Activated CD8-positive, alpha-beta memory T cell treated with anti-CD3 and anti-CD28 coated beads for 36 hours (primary cell): ENCODE measurements around the gene MYO3B. TPM values are rescaled to one million over a fixed set of nuclear protein-coding genes. Genes with fewer than 3 reads are reported as not detected.

ENCODE experiments used
- CTCF ChIA-PET: fragments of 350-600 bp; sonication (Branson Sonifier 250); formaldehyde crosslinking; loops from one replicate; lab custom pipeline; 2021; ENCODE audit warnings: antibody characterized with exemption; lab: Charles Lee
- POLR2A ChIA-PET: fragments of 350-600 bp; sonication (Branson Sonifier 250); formaldehyde crosslinking; loops from one replicate; lab custom pipeline; 2021; ENCODE audit warnings: antibody characterized with exemption; lab: Charles Lee
- total RNA-seq, 2 experiments: library from RNA; stranded (reverse); gene quantifications; one replicate each; pipeline ENCODE4 v1.2.3, GENCODE V29; 2021

MYO3B gene
- total RNA-seq, 2 experiments from 2014 or later = 0.19 to 0.31 TPM

DNA sequence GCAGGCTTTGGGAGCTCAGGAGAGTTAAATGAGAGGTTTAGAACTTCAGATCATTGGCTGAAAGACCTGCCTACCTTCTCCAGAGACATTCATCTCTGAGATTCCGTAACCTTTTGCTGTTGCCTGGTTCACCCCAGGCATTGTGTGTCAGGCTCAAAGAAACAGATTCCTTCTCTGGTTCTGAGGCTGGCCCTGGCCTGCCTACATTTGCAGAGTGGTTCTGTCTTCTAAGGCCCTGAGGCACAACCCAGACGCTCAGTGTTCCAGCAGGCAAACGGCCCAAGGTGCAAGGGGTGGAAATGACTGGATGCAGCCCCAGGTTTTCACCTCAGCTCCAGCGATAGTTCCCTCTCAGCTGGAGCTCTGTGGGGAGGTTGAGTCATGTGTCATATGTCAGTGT lies 48.3 kb downstream of the MYO3B start:
- ChIA-PET CTCF (no interaction called here), POLR2A (no interaction called here)

DNA sequence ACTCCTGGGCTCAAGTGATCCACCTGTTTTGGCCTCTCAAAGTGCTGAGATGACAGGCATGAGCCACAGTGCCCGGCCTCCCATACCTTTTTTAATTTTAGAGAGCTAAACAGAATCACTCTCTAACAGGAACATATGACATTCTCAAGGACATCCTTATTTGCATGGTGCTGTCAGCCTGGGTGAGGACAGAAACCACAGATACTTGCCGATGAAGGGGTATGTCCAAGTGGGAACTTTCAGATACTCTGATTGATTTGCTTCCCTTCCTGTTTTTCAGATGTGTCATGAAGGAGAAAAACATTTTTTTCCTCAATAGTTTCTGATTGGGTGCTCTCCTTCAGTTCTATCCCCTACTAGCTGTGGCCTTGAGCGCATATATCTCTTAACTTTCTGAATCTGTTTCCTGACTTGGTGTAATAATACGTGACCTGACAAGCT lies 49.6 kb downstream of the MYO3B start:
- POLR2A ChIA-PET = no interaction called here
- CTCF ChIA-PET = no interaction called here

- ChIA-PET CTCF (no interaction called here), POLR2A (no interaction called here)
These were observed 50.0 kb downstream of the MYO3B start for GRCh38 chr2:170227951-170228350.

DNA sequence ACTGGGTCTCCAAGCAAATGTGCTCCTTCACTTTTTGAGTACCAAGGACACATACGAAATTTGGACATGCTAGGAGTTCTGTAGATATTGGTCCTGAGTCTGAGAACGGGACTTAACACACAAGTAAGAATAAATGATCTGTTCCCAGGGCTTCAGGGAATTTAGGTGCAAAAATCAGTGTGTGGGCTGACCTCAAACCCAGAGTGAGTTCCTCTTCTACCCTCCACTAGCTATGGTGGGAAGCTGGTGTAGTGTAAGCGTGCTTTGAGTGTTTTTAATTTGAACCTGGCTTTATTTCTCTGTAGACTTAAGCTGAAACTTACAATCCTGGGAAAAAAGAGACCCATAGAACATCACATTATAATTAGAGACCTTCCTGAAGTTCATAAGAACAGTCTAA lies 50.5 kb downstream of the MYO3B start:
- ChIA-PET POLR2A (no interaction called here), CTCF (interaction anchor here (0.7 kb wide), 1 partner anchor 634 kb away, joined by 5 read pairs; no protein-coding TSS in a partner anchor)

DNA sequence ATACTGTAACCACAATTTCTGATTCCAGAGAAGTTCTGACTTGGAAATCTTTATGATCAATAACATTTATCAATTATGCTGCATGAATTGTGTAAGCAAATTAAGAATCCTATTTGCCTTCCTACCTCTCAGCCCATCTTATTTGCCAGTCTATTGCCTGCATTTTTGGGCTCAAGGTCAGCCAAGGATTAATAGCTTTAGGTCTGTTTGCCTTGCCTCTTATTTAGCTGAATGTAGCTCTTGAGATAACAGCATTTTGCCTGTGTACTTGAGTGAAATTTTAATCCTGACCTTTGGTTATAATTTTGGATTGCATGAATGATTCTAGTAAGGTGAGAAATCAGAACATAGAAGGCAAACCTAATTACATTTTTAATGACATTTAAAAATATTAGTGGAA lies 51.2 kb downstream of the MYO3B start:
- POLR2A ChIA-PET = no interaction called here
- CTCF ChIA-PET = no interaction called here

DNA sequence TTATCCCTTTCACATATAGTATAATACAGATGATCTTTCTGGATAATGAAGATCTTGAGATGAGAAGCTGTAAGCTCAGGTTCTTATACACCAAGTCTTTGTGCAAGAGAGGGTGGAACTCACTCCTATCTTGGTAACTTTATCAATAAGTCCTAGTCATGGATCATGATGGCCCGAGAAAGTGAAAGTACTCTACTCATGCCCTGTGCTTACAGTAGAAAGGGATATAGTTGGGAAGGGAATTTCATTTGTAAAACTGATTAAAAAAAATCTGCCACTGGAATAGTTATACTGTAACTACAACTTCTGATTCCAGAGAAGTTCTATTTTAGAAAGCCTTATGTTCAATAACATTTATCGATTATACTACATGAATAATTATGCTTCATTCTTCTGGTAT lies 51.8 kb downstream of the MYO3B start:
- CTCF ChIA-PET = no interaction called here
- POLR2A ChIA-PET = no interaction called here

DNA sequence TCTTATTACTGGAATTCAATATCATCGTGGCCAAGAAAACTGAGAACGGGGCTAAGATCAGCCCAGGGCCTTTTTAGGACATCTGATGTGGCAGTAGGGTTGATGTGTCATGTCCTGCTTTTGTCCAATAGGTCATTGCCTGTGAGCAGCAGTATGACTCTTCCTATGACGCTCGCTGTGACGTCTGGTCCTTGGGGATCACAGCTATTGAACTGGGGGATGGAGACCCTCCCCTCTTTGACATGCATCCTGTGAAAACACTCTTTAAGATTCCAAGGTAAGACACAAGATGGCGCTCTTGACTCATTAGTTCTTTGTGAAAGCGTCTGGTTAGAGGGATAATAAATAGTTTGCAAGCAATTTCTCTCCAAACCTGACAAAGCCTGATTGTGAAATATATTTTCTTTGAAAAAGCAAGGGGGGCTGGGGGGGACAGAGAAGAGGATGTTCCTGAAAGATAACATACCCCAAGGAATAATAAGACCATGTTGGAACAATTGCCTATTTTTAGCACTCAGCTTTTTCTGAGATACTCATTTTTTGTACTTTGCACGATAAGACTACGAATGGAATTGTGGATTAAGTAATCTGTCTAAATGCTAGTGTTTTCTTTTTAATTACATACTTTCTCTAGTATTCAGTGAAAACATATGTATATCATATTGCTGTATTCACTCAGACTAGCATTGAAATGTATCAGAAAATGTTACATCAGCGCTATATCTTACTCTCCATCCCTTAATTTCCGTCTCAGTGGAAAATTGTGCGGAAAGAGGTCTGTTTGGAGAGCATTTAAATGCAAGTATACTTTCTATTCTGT lies 58.1 kb downstream of the MYO3B start:
- ChIA-PET CTCF (no interaction called here), POLR2A (no interaction called here)

DNA sequence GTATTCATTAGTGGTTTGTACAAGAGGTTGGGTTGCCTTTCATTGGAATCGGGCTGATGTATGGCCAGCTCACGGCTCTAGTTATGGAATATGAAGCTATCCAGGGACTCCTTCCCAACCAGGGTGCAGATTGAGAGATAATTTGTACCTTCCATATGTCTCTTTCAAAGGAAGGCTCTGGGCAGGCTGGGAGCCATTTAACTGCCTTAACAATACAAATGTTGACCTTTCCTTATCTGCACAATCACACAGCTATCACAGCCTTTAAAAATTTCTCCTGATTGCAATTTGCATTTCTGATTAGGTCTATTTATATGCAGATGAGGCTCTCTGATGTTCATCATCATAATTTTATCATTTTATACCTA lies 58.7 kb downstream of the MYO3B start:
- ChIA-PET CTCF (no interaction called here), POLR2A (no interaction called here)

DNA sequence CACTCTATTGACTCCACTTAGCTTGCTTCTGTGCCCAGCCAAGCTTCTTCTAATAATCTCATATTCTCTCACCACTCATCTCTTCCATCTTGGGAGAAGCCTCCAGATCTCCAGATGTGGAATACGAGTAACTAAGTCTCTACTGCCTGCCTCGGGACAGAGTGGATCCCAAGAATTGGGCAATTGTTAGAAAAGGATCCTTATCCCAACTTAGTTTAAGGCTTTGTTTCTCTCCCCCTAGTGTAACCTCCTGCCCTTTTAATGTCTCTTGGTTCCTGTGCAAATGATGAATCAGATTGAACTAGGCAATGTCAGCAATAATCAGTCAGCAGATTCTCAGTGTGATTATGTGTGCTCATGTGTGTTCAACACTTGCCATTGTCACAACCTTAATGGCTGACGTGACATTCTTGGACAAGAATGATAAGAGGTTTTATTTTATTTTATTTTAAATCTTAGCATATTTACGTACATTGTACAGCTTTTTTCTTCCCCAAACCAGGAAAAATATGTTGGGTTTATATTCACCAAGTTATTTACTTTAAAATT lies 59.7 kb downstream of the MYO3B start:
- ChIA-PET POLR2A (no interaction called here), CTCF (no interaction called here)

- ChIA-PET CTCF (no interaction called here), POLR2A (no interaction called here)
These were observed 60.8 kb downstream of the MYO3B start for GRCh38 chr2:170238776-170239175.

DNA sequence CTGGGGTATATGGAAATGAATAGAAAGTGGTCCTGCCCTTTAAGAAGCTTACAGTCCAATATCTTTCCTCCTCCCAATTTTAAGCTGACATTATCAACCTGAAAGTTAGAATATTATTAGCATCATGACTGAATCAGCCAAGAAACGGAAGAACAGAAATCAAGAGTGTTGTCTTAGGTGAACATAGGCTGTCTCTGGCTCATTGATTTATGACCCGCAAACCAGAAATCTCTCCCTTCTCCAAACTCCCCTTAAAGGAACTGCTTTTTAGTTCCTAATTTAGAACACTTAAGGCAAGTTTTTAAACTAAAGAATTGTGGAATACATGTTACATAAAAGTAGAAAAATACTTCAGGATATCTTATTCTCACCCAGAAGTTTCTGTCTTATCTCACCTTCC lies 62.7 kb downstream of the MYO3B start:
- CTCF ChIA-PET = no interaction called here
- POLR2A ChIA-PET = no interaction called here

DNA sequence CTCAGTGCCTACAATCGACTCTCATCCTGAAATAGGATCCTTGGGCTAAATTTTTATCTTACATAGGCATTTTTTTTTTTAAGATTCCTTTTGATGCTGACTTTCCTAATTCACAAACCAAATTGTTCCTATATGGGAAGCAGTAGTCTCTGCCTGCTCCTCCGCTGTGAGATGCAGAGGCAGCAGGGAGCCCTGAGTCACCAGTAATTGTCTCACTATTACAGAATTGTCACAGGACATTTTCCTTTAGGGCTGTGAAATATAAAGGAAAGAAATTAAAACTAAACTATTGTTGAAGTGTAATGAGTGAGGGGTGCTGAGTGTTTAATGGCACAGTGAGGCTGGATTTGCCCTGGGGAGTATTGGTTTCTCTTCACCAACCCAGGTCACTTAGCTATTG lies 63.8 kb downstream of the MYO3B start:
- ChIA-PET CTCF (no interaction called here), POLR2A (interaction anchor here (0.5 kb wide), 1 partner anchor 560 kb away, joined by 3 read pairs; no protein-coding TSS in a partner anchor)

GRCh38 chr2:170243118-170243837 lies 65.3 kb downstream of the MYO3B start:
- POLR2A ChIA-PET = no interaction called here
- CTCF ChIA-PET = no interaction called here

DNA sequence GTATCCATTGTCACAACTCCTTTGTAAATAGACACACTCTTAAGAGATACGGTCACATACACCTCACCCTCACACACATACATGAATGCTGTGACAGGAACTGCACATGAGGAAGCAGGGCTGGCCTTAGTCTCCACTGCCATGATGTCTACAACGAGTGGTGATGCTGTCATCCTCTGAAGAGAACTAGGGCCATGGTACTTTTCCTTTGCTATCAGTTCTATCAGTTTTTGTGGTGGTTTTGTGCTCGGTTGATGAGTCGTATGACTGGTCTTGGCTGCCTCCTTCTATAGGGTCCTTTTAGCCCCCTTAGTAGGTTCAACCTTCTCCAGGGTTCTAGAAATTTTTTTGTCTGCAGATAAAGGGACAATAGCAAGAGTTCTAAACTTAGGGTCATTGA lies 66.0 kb downstream of the MYO3B start:
- CTCF ChIA-PET = no interaction called here
- POLR2A ChIA-PET = no interaction called here

- POLR2A ChIA-PET = no interaction called here
- CTCF ChIA-PET = no interaction called here
These were observed 66.6 kb downstream of the MYO3B start for GRCh38 chr2:170244555-170244954.

DNA sequence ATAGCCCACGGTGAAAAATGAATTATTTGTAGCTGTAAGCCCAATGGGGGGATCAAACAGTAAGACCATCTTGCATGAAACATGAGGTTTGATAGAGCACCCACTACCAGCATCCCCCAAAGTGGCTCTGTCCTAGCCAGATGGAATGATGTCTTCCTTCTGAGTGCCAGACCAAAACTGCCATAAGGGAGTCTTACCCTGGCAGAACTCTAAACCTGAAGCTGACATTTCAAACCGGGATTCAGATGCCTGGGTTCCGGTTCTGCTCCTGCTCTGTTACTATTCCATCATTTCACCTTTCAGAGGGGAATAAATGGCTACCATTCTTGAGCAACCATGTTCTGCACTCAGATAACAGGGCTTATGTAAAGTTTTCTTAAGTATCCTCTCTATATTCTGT lies 67.4 kb downstream of the MYO3B start:
- POLR2A ChIA-PET = no interaction called here
- CTCF ChIA-PET = no interaction called here

- POLR2A ChIA-PET = no interaction called here
- CTCF ChIA-PET = no interaction called here
These were observed 69.4 kb downstream of the MYO3B start for GRCh38 chr2:170247333-170247732.

GRCh38 chr2:170247882-170248393 lies 70.0 kb downstream of the MYO3B start:
- ChIA-PET CTCF (no interaction called here), POLR2A (no interaction called here)

DNA sequence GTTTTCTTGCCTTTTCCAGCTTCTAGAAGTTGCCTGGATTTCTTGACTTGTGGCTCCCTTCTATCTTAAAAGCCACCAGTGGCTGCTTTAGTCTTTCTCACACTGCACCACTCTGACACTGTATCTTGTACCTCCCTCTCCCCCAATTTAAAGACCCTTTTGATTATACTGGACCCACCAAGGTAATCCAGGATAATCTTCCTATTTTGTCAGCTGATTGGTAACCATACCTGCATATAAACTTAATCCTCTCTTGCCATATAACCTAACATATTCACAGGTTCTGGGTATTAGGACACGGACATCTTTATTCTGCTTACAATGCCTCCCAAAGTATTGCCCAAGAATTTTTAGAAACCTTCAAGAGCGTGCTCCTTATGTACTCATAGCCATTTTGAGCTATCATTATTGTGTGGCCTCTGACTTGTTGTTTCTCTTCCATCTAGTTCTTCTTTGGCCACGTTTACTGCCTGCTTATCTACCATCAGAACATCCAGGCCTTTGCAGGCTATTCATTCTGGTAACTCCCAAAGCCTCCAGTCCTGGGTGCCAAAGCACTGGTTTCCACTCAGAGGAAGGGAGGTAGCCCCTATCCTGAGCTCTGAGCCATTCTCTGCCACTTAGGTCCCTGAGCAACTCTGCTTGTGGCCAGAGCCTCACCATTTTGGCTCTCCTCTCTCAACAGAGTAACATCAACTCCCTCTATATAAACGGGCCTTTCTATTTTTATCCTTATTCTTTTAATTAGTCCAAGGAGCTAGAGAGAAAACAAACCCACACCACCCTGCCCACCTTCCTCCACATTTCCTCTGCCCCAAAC lies 70.8 kb downstream of the MYO3B start:
- POLR2A ChIA-PET = no interaction called here
- CTCF ChIA-PET = no interaction called here

- CTCF ChIA-PET = no interaction called here
- POLR2A ChIA-PET = no interaction called here
These were observed 71.8 kb downstream of the MYO3B start for GRCh38 chr2:170249761-170250160.
